Upper lobe of right lung (tissue), 1 donor: ENCODE results near the gene ZMYM3. TPM values are rescaled to one million over a fixed set of nuclear protein-coding genes. Genes with fewer than 3 reads are reported as not detected.
"Not testable (repeated sequence)": the region's sequence is repeated elsewhere in the genome, so short reads cannot be mapped to it uniquely, and the experiment has no call there.

Source experiments
- ATAC-seq: fragments of 200-7000 bp; cut with Tn5 transposase; one replicate; pipeline ENCODE4 v1.9.1; 2020; ENCODE audit warnings: mild to moderate bottlenecking, moderate library complexity
- DNase-seq: peaks from one replicate; pipeline ENCODE4 v3.0.0-alpha.2; 2020
- H3K27ac ChIP-seq: fragments of 200-600 bp; one replicate; pipeline ENCODE4 v1.8.0; 2022
- H3K27me3 ChIP-seq: fragments of 200-600 bp; one replicate; pipeline ENCODE4 v1.8.0; 2022; ENCODE audit warnings: mild to moderate bottlenecking
- H3K36me3 ChIP-seq: fragments of 200-600 bp; one replicate; pipeline ENCODE4 v1.8.0; 2022
- H3K4me1 ChIP-seq: fragments of 200-600 bp; one replicate; pipeline ENCODE4 v1.8.0; 2022
- H3K4me3 ChIP-seq: fragments of 200-600 bp; one replicate; pipeline ENCODE4 v1.8.0; 2022; ENCODE audit warnings: mild to moderate bottlenecking
- H3K9me3 ChIP-seq: fragments of 200-600 bp; one replicate; pipeline ENCODE4 v1.8.0; 2022
- CTCF ChIP-seq: fragments of 200-600 bp; IDR thresholded peaks from one replicate; pipeline ENCODE4 v1.8.0; 2022; ENCODE audit warnings: antibody characterized with exemption
- intact Hi-C: fragments of 100-400 bp; cut with DNase I; formaldehyde crosslinking; loops from one replicate; pipeline ENCODE4 v1.11.0; 2022
- total RNA-seq: library from RNA; stranded (reverse); fragmentation: NEBNext Ultra II Directional; extraction: Animal tissue kit (Norgen Biotek cat#: 25700); gene quantifications from one replicate; pipeline ENCODE4 v1.2.1, GENCODE V29; 2021
- donor health status: DM: no; HTN: yes; CAD: no; lungs with severe emphysema.

Gene ZMYM3
- total RNA-seq, 1 donor from 2014 or later, result 24.9 TPM

- ATAC-seq, result peak; percentile 76
- peak overlapping the region; percentile 68 for H3K4me3 ChIP-seq
- intact Hi-C loops, result no loop called here
These were observed 28.8 kb upstream of the ZMYM3 start for GRCh38 chrX:71282514-71283402.

GRCh38 chrX:71281300-71281699, 27.4 kb upstream of the ZMYM3 start:
- H3K4me3 ChIP-seq, ATAC-seq, H3K9me3 ChIP-seq, H3K36me3 ChIP-seq, H3K27ac ChIP-seq, H3K27me3 ChIP-seq, intact Hi-C loops, DNase-seq: not testable (repeated sequence)
- H3K4me1 ChIP-seq, result peaks cover 11% of the 10 kb centered on the region

More at GRCh38 chrX:71282514-71283402, 28.8 kb upstream of the ZMYM3 start:
- no peaks in the 10 kb centered on the region for H3K36me3 ChIP-seq
- H3K4me1 ChIP-seq, result peaks cover 12% of the 10 kb centered on the region
- DNase-seq, result no peak
- H3K27me3 ChIP-seq, result no peaks in the 10 kb centered on the region
- no peaks in the 10 kb centered on the region for H3K9me3 ChIP-seq
- TF ChIP-seq CTCF, result no peak
- H3K27ac ChIP-seq, result peak overlapping the region; percentile 92

- intact Hi-C loops, H3K9me3 ChIP-seq, H3K36me3 ChIP-seq, ATAC-seq, H3K4me1 ChIP-seq, H3K4me3 ChIP-seq, H3K27ac ChIP-seq, H3K27me3 ChIP-seq, DNase-seq: not testable (repeated sequence)
These were observed 18.4 kb upstream of the ZMYM3 start for GRCh38 chrX:71272313-71272712.

GRCh38 chrX:71269801-71270395, 16.0 kb upstream of the ZMYM3 start:
- Histone ChIP-seq H3K27me3 (no peaks in the 10 kb centered on the region), H3K9me3 (no peaks in the 10 kb centered on the region), H3K4me3 (no peak overlapping the region), H3K4me1 (no peaks in the 10 kb centered on the region), H3K27ac (no peak overlapping the region), H3K36me3 (no peaks in the 10 kb centered on the region)
- intact Hi-C loops, result no loop called here
- TF ChIP-seq CTCF, result no peak
- ATAC-seq (no peak), DNase-seq (no peak)

- H3K4me3 ChIP-seq, DNase-seq, H3K9me3 ChIP-seq, H3K27me3 ChIP-seq, H3K27ac ChIP-seq, intact Hi-C loops, ATAC-seq, H3K4me1 ChIP-seq, H3K36me3 ChIP-seq: not testable (repeated sequence)
These were observed 14.7 kb upstream of the ZMYM3 start for GRCh38 chrX:71268624-71269023.

- ATAC-seq (no peak), DNase-seq (no peak)
- H3K27ac ChIP-seq, result no peak overlapping the region
- no peaks in the 10 kb centered on the region for H3K4me1 ChIP-seq
- no peaks in the 10 kb centered on the region for H3K36me3 ChIP-seq
- H3K4me3 ChIP-seq, result no peak overlapping the region
- H3K27me3 ChIP-seq, result no peaks in the 10 kb centered on the region
- TF ChIP-seq CTCF, result no peak
- no peaks in the 10 kb centered on the region for H3K9me3 ChIP-seq
- intact Hi-C loops, result no loop called here
These were observed 2.9 kb upstream of the ZMYM3 start for GRCh38 chrX:71256856-71257255.

GRCh38 chrX:71256051-71256450, 2.1 kb upstream of the ZMYM3 start:
- TF ChIP-seq CTCF, result no peak
- DNase-seq (no peak), ATAC-seq (no peak)
- H3K27ac ChIP-seq, result peak overlapping the region; percentile 63
- no peak overlapping the region for H3K4me3 ChIP-seq
- H3K36me3 ChIP-seq, result no peaks in the 10 kb centered on the region
- no peaks in the 10 kb centered on the region for H3K9me3 ChIP-seq
- no peaks in the 10 kb centered on the region for H3K4me1 ChIP-seq
- intact Hi-C loops, result no loop called here
- no peaks in the 10 kb centered on the region for H3K27me3 ChIP-seq
